Right hindlimb (tissue), 1 donor: ENCODE data around the gene GABRP.
"Not testable (repeated sequence)": the region's sequence is repeated elsewhere in the genome, so short reads cannot be mapped to it uniquely, and the experiment has no call there.

Source experiments
- DNase-seq: peaks from one replicate; pipeline ENCODE4 v3.0.0-alpha.2; 2018

GABRP gene

GRCh38 chr5:170795154-170795553 lies 11.6 kb downstream of the GABRP start:
- DNase-seq, result no peak

GRCh38 chr5:170805666-170806065 lies 22.1 kb downstream of the GABRP start:
- no peak for DNase-seq

GRCh38 chr5:170809551-170809950 lies 26.0 kb downstream of the GABRP start:
- DNase-seq, result peak; percentile 26

GRCh38 chr5:170811719-170812118 lies 28.2 kb downstream of the GABRP start:
- no peak for DNase-seq

- no peak for DNase-seq
These were observed 29.7 kb downstream of the GABRP start for GRCh38 chr5:170813231-170813630.

- no peak for DNase-seq
These were observed 33.7 kb downstream of the GABRP start for GRCh38 chr5:170817195-170817594.

- no peak for DNase-seq
These were observed 34.7 kb downstream of the GABRP start for GRCh38 chr5:170818232-170818631.

- DNase-seq, result no peak
These were observed 36.3 kb downstream of the GABRP start for GRCh38 chr5:170819824-170820223.

- no peak for DNase-seq
These were observed 37.8 kb downstream of the GABRP start for GRCh38 chr5:170821257-170821800.

- DNase-seq, result no peak
These were observed 42.6 kb downstream of the GABRP start for GRCh38 chr5:170826117-170826516.

- no peak for DNase-seq
These were observed 48.7 kb downstream of the GABRP start for GRCh38 chr5:170832241-170832640.

GRCh38 chr5:170833981-170834380 lies 50.5 kb downstream of the GABRP start:
- DNase-seq, result not testable (repeated sequence)

- no peak for DNase-seq
These were observed 52.7 kb downstream of the GABRP start for GRCh38 chr5:170836226-170836625.

- DNase-seq, result no peak
These were observed 60.3 kb downstream of the GABRP start for GRCh38 chr5:170843870-170844269.

GRCh38 chr5:170844651-170845050 lies 61.1 kb downstream of the GABRP start:
- no peak for DNase-seq

GRCh38 chr5:170846416-170846815 lies 62.9 kb downstream of the GABRP start:
- DNase-seq, result no peak

GRCh38 chr5:170846846-170847245 lies 63.3 kb downstream of the GABRP start:
- DNase-seq, result no peak

GRCh38 chr5:170848033-170848432 lies 64.5 kb downstream of the GABRP start:
- DNase-seq, result no peak

- DNase-seq, result no peak
These were observed 65.8 kb downstream of the GABRP start for GRCh38 chr5:170849374-170849773.

- DNase-seq, result no peak
These were observed 71.0 kb downstream of the GABRP start for GRCh38 chr5:170854566-170854965.

- DNase-seq, result no peak
These were observed 73.5 kb downstream of the GABRP start for GRCh38 chr5:170857066-170857465.

GRCh38 chr5:170860415-170860814 lies 76.9 kb downstream of the GABRP start:
- no peak for DNase-seq

GRCh38 chr5:170860818-170861666 lies 77.5 kb downstream of the GABRP start:
- DNase-seq, result no peak

GRCh38 chr5:170861667-170861916 lies 78.1 kb downstream of the GABRP start:
- DNase-seq, result no peak
